ENCODE results near the gene SEMA4B.

The SEMA4B gene

DNA sequence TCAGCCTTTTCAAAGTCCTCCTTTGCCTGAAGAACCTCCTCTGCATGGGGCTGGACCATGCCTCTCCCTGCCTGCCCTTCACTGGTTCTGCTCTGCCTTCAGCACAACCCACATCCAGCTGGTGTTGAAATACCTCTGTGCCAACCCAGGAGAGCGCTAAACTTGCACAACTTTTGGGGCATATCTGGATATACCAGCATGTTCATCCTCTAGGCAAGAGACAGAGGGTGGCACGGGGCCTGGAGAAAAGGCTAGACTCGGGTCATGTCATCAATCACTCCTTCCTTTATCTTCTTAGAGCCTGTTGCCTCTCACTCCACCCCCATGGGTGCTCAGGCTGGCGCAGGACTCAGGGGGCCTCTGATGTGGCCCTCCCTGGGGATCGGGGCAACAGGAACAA is 4.8 kb downstream of the SEMA4B start:
- in situ Hi-C loops (cut with MboI; ENCODE audit: low sequenced_read_pairs), result no loop called here
- Histone ChIP-seq H3K9me3 (no peaks in the 10 kb centered on the region), H3K36me3 (replicated peaks) (no peaks in the 10 kb centered on the region; the same call in 1 of the 2 replicates), H3K4me1 (peaks cover 4% of the 10 kb centered on the region), H3K4me3 (no peak overlapping the region), H3K27me3 (ENCODE audit: low read depth) (no peaks in the 10 kb centered on the region)
- no peak for DNase-seq (ENCODE audit: low spot score in 2 of 2)

DNA sequence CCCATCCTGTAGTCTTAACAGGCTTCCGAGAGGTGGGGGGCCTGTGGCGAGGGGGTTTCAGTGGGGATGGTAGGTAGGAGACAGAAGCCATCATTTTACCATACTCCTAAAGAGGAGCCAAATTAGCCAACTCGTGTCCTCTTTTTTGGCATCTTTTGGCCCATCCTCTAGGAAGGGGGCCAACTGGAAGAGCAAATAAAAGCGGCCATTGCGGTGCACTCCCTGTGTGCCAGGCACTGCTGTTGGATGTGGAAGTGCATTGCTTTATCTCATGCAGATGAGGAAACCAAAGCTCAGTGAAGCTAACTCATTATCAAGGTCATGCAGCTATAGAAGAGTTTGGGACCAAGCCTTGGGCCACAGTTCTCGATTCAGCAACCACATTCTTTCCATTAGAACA is 6.1 kb downstream of the SEMA4B start:
- Histone ChIP-seq H3K4me1 (peaks cover under 1% of the 10 kb centered on the region), H3K9me3 (no peaks in the 10 kb centered on the region), H3K27me3 (ENCODE audit: low read depth) (no peaks in the 10 kb centered on the region), H3K36me3 (replicated peaks) (no peaks in the 10 kb centered on the region; the same call in 1 of the 2 replicates), H3K4me3 (no peak overlapping the region)
- DNase-seq (ENCODE audit: low spot score in 2 of 2), result no peak
- in situ Hi-C loops (cut with MboI; ENCODE audit: low sequenced_read_pairs), result no loop called here

DNA sequence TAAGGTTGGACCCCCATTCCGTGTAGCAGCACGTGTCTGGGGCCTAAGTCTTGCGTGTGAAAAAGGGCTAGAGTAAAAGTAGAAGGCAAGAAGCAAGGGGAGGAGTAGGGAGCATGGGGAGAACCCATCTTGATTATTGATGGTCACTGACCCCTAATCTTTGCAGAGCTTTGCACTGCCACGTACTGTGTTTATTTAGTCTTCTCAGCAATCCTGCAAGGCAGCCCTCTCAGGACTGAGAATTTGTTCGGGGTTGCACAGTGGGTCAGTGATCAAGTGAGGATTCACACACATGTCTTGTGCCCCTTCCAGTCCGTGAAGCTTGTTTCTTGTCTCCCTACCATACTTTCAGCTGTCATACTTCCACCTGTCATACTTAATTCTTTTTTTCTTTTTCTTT is 7.2 kb downstream of the SEMA4B start:
- Histone ChIP-seq H3K9me3 (no peaks in the 10 kb centered on the region), H3K27me3 (ENCODE audit: low read depth) (no peaks in the 10 kb centered on the region), H3K36me3 (replicated peaks) (no peaks in the 10 kb centered on the region; the same call in 1 of the 2 replicates), H3K4me1 (no peaks in the 10 kb centered on the region), H3K4me3 (no peak overlapping the region)
- in situ Hi-C loops (cut with MboI; ENCODE audit: low sequenced_read_pairs), result no loop called here
- DNase-seq (ENCODE audit: low spot score in 2 of 2), result no peak

DNA sequence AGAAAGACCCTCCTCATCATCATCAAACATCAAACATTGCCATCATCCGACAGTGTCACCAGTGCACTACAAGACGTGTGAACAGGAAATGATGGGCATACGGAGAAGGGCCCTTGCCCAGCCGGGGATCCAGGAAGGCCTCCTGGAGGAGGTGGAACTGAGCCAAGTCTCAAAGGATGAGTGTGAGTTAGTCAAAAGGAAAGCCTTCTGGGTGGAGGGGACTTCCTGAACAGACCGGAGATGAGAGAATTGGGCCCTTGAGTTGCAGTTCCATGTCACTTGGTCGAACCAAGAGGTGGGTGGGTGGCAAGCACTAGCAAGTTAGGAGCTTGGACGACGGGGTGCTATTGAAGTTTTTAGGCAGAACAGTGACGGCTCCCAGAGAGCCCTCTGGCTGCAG is 8.5 kb downstream of the SEMA4B start:
- Histone ChIP-seq H3K27me3 (ENCODE audit: low read depth) (no peaks in the 10 kb centered on the region), H3K4me3 (no peak overlapping the region), H3K9me3 (no peaks in the 10 kb centered on the region), H3K4me1 (no peaks in the 10 kb centered on the region), H3K36me3 (replicated peaks) (no peaks in the 10 kb centered on the region; the same call in 1 of the 2 replicates)
- in situ Hi-C loops (cut with MboI; ENCODE audit: low sequenced_read_pairs), result no loop called here
- no peak for DNase-seq (ENCODE audit: low spot score in 2 of 2)

DNA sequence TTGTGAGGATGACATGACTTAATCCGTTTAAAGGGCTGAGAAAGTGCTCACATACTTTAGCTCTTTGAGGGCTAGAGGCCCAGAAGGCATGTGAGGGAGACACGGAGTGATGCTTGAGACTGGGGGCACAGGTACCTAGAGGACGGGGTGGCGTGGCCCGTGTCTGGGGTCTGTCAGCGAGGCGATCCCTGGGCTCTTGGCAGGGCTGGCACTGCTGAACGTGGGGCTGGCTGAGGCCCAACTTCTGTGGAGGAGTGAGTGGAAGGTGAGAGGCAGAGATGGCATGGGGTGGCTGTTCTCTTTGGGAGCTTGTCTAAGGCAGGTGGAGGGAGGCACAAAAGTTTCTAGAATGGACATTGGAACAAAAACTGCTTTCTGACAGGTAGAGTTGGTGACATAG is 9.5 kb downstream of the SEMA4B start:
- in situ Hi-C loops (cut with MboI; ENCODE audit: low sequenced_read_pairs), result no loop called here
- no peaks in the 10 kb centered on the region for H3K27me3 ChIP-seq (ENCODE audit: low read depth)
- no peak for DNase-seq (ENCODE audit: low spot score in 2 of 2)
- no peaks in the 10 kb centered on the region for H3K36me3 ChIP-seq (replicated peaks)
- H3K4me1 ChIP-seq, result no peaks in the 10 kb centered on the region
- H3K9me3 ChIP-seq, result no peaks in the 10 kb centered on the region
- no peak overlapping the region for H3K4me3 ChIP-seq

DNA sequence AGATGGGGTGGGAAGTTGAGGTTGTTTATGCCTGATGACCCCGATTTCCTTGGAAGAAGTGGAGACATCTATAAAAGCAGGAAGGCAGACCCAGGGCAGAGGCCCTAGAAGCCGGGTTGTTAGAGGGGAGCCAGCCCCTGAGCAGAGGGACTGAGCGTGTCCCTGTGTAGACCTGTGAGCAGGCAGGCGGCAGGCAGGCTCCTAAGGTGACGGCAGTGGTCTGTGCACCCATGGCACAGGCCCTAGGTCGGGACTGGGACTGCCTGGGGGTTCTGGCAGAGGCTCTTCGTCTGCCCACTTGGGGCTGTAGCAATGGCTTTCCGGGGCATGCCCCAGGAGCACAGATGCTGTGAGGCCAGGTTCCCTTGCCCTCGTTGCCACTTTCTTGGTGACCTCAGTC is 9.9 kb downstream of the SEMA4B start:
- no peaks in the 10 kb centered on the region for H3K4me1 ChIP-seq
- H3K4me3 ChIP-seq, result no peak overlapping the region
- H3K27me3 ChIP-seq (ENCODE audit: low read depth), result no peaks in the 10 kb centered on the region
- H3K36me3 ChIP-seq (replicated peaks), result no peaks in the 10 kb centered on the region
- in situ Hi-C loops (cut with MboI; ENCODE audit: low sequenced_read_pairs), result no loop called here
- H3K9me3 ChIP-seq, result no peaks in the 10 kb centered on the region
- DNase-seq (ENCODE audit: low spot score in 2 of 2), result no peak

- H3K27me3 ChIP-seq (ENCODE audit: low read depth), result no peaks in the 10 kb centered on the region
- no peaks in the 10 kb centered on the region for H3K9me3 ChIP-seq
- no peak for DNase-seq (ENCODE audit: low spot score in 2 of 2)
- in situ Hi-C loops (cut with MboI; ENCODE audit: low sequenced_read_pairs), result no loop called here
- H3K4me3 ChIP-seq, result no peak overlapping the region
- no peaks in the 10 kb centered on the region for H3K4me1 ChIP-seq
- no peaks in the 10 kb centered on the region for H3K36me3 ChIP-seq (replicated peaks)
Observed at GRCh38 chr15:90211440-90212143, 10.5 kb downstream of the SEMA4B start.

GRCh38 chr15:90212221-90213098 is 11.3 kb downstream of the SEMA4B start:
- H3K27me3 ChIP-seq (ENCODE audit: low read depth), result no peaks in the 10 kb centered on the region
- H3K4me3 ChIP-seq, result no peak overlapping the region
- H3K36me3 ChIP-seq (replicated peaks), result no peaks in the 10 kb centered on the region
- no peak for DNase-seq (ENCODE audit: low spot score in 2 of 2)
- no peaks in the 10 kb centered on the region for H3K4me1 ChIP-seq
- no peaks in the 10 kb centered on the region for H3K9me3 ChIP-seq
- in situ Hi-C loops (cut with MboI; ENCODE audit: low sequenced_read_pairs), result no loop called here

- in situ Hi-C loops (cut with MboI; ENCODE audit: low sequenced_read_pairs), result no loop called here
- Histone ChIP-seq H3K36me3 (replicated peaks) (no peaks in the 10 kb centered on the region), H3K4me3 (no peak overlapping the region), H3K27me3 (ENCODE audit: low read depth) (no peaks in the 10 kb centered on the region), H3K4me1 (no peaks in the 10 kb centered on the region), H3K9me3 (no peaks in the 10 kb centered on the region)
- peak in 1 of 2 experiments; percentile 23 for DNase-seq (ENCODE audit: low spot score in 2 of 2)
Observed at GRCh38 chr15:90213122-90213817, 12.1 kb downstream of the SEMA4B start.

- in situ Hi-C loops (cut with MboI; ENCODE audit: low sequenced_read_pairs), result no loop called here
- no peaks in the 10 kb centered on the region for H3K9me3 ChIP-seq
- H3K4me1 ChIP-seq, result no peaks in the 10 kb centered on the region
- no peak for DNase-seq (ENCODE audit: low spot score in 2 of 2)
- H3K36me3 ChIP-seq (replicated peaks), result no peaks in the 10 kb centered on the region
- no peak overlapping the region for H3K4me3 ChIP-seq
- no peaks in the 10 kb centered on the region for H3K27me3 ChIP-seq (ENCODE audit: low read depth)
Observed at GRCh38 chr15:90213818-90214204, 12.7 kb downstream of the SEMA4B start.

- H3K36me3 ChIP-seq (replicated peaks), result no peaks in the 10 kb centered on the region
- in situ Hi-C loops (cut with MboI; ENCODE audit: low sequenced_read_pairs), result loop anchor here (5.0 kb wide), 1 partner anchor 52 kb away; no protein-coding TSS in a partner anchor
Observed at GRCh38 chr15:90214553-90215196, 13.5 kb downstream of the SEMA4B start.

DNA sequence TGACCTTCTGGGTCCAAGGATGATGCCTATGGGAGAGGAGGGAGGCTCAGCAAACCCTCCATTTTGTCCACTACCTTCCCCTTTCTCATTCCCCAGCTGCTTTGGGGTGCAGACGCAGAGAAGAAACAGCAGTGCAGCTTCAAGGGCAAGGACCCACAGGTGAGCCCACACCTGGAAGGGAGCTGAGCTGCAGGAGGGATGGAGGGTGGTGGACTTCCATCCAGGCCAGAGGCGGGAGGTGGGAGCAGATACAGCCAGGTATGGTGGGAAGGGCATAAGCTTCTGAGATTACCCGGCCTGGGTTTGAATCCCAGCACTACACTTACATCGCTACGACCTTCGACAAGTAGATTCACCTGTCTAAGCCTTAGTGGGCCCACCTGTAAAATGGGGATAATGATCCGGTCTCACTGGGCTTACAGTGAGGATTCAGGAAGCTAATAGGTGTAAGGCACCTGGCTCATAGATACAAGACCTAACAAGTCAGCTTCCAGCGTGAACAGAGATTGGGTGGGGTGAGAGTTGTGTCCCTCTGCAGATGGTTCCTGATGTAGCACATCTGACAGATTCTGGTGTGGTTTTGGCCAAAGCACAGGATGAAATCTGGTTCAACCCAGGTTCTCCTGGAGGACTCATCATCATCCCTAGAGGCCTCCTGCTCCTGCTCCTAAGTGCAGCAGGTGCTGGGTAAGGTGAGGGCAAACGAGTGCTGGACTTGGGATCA is 16.7 kb downstream of the SEMA4B start:
- Histone ChIP-seq H3K36me3 (replicated peaks) (no peaks in the 10 kb centered on the region), H3K9me3 (no peaks in the 10 kb centered on the region), H3K4me3 (no peak overlapping the region), H3K4me1 (no peaks in the 10 kb centered on the region), H3K27me3 (ENCODE audit: low read depth) (no peaks in the 10 kb centered on the region)
- in situ Hi-C loops (cut with MboI; ENCODE audit: low sequenced_read_pairs), result loop anchor here (5.0 kb wide), 1 partner anchor 56 kb away; no protein-coding TSS in a partner anchor
- DNase-seq (ENCODE audit: low spot score in 2 of 2), result no peak

More at GRCh38 chr15:90214553-90215196, 13.5 kb downstream of the SEMA4B start:
- H3K4me3 ChIP-seq, result no peak overlapping the region
- DNase-seq (ENCODE audit: low spot score in 2 of 2), result no peak
- H3K4me1 ChIP-seq, result no peaks in the 10 kb centered on the region
- no peaks in the 10 kb centered on the region for H3K27me3 ChIP-seq (ENCODE audit: low read depth)
- no peaks in the 10 kb centered on the region for H3K9me3 ChIP-seq

Data from HAP-1 (cell line).